Measurements from ENCODE around the gene BCS1L.
A peak's percentile ranks its signal among the peaks of the same experiment; 100 is the strongest.
"Not testable (repeated sequence)": the region's sequence is repeated elsewhere in the genome, so short reads cannot be mapped to it uniquely, and the experiment has no call there.

The BCS1L gene

DNA sequence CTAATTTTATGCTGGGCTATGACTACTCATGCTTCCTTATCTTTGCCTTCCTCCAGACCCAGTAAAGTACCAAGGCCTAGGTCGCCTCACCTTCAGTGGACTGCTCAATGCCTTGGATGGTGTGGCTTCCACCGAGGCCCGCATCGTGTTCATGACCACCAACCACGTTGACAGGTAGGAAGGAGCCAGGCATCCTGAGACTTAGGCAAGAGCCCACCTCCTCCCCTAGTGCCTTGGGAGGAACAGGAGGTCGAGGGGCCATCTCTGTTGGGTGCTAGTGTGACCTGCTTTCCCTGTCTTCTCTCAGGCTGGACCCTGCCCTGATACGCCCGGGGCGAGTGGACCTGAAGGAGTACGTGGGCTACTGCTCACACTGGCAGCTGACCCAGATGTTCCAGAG, 3.3 kb downstream of the BCS1L start:
- DNase-seq: no peak

DNA sequence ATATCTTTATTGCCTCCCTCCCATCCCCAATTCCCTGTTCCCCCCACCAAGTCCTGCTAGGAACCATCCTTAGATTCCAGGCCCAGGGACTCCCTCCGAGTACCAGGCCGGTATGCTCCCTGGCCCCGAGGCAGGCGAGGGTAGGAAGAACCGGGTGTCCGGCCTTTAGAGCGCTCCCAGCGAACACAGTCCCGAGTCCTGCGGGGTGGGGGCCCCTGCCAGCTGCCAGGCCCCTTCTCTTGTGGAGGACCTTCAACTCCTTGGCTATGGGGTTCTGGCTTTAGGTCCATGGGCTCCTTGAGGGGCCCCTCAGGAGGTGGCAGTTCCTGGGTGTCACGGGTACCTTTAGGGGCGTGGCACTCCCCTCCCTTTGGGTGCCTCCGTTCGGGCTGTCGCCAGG, 4.4 kb downstream of the BCS1L start:
- DNase-seq: no peak

DNA sequence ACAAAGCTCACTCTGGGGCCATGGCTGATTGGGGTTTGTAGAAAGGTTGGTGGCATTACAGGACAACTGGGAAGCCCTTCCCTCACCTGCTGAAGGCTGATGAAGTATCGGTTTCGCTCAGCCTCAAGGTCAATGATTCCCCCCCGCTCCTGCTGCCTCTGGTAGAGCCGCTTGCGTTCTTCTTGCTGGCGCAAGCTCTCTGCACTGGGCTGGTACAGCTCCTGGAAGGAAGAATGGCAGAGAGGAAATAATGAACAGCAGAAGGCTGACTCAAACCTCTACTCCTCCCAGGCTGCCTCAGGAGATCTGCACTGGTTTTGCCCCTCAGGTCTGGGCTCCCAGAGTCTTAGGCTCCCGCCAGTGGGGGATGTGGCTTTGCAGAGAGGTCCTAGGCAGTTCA, 5.2 kb downstream of the BCS1L start:
- no peak for DNase-seq

DNA sequence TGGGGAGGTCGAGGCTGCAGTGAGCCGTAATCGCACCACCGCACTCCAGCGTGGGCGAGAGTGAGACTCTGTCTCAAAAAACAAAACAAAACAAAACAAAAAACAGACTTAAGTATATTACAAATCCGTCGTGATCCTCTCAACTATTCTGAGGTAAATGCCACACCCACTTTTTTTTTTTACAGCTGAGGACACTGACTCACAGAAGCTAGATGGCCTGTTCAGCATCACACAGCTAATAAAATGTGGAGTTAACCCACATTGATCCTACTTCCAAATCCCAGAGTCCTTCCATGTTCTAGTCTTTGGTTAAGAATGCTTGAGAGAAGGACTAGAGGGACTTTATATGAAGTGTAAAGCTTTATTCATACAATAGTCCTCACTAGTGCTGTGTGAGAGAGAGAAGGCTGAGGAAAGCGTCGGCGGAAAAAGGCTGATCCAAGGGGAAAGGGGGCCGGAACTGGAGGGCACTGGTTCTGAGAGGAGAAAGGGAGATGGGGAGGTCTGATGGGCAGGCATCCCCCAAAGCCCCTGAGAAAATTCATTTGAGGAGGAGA, 11.7 kb downstream of the BCS1L start:
- no peak for DNase-seq

DNA sequence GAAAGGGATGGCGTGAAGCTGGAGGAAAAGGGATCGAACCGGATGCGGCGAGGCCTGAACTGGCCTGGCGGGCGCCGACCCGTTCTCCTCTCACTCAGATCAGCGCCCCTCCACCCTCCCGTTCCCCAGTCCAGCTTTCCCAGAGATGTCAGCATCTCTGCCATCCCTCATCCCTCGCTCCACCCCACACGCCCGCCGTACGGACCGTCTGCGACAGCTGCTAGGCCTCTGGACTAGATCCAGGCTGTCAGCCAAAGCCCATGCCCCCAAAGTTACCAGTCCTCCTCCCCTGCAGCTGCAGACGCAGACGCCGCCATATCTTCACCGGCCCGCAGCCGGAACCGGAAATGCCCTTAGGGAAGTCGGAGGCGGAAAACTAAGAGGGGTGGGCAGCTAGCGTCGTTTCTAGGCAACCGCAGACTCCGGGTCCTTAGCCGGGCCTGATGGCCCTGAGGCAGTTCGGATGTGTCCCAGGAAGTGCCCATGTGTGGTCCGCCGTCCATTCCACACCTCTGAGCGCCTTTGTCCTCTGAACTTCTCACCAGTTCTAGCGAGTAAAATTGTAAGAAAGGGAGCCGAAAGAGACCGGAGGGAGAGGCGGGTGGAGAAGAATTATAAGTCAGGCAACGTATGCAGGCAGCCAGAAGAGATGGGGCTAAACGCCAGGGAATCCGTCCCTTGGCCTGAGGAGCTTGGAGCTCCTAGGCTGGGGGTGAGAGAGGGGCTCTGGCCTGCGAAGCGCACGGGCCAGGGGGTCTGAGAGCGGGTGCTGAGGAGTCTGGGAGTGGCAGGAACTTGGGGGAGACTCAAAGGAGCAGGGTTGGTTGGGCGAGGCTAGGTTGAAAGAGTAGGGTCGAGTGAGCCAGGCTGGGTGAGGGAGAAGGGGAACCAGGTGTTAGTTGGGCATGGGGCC, 12.4 kb downstream of the BCS1L start, which contains the start of the genes RNF25 and STK36:
TSS of gene RNF25 (minus strand) at position 349 of the 913 bp plus-strand sequence. CDS start at position 317, 32 bp downstream.
TSS of gene STK36 (plus strand) at position 433 of the 913 bp plus-strand sequence. CDS start 744 bp downstream, outside the sequence.
- peak; percentile 79 for DNase-seq

DNA sequence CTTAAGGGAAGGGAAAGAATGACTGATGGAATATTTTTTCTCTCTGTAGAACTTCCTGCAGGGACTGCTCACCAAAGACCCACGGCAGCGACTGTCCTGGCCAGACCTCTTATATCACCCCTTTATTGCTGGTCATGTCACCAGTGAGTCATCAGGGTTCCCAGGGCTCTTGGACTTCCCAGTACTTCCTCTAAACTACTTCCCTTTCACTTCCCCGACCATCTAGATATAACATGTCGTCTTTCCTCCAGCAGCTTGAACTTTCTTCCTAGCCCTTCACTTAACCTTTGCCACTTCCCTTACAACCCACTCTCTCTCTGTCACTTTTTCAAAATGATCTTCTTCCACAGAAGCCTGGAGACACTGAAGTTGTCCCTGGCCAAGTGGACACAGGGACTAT, 19.6 kb downstream of the BCS1L start:
- no peak for DNase-seq

DNA sequence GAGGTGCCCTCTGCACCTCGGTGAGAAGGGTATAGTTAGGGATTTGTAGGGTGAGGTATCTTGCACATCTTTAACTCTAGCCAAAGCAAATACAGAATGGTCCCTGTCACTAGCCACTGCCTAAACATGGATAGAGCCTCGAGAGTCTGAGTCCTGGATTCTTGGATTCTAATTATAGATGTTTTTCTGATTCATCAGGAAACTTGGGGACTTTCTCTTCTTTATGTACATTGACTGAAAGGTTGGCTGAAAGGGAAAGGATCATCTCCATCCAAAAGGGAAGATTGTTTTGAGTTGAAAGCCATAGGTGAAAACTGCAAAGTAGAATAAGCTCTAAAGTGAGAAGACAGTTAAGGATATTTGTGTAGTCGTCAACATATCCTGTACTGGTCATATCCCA, 20.6 kb downstream of the BCS1L start:
- no peak for DNase-seq

DNA sequence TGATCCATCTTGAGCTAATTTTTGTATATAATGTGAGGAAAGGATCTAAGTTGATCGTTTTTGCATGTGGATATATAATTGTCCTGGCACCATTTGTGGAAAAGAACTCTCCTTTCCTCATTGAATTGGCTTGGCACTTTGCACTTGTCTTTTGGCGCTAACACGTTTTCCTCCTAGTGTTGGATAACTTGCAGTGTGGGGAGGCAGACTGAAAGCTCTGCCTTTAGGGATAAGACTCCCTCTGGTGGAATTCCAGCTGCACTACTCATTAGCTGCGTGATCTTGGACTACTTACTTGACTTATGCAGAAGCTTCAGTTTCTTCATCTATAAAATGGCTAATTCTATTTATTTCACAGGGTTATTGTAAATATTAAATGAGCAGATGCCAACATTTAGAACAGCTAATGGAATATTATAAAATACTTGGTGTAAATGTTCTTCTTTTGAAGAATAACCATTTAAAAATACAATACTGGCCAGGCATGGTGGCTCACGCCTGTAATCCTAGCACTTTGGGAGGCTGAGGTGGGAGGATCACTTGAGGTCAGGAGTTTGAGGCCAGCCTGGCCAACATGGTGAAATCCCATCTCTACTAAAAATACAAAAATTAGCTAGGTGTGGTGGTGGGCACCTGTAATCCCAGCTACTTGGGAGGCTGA, 28.0 kb downstream of the BCS1L start:
- DNase-seq: not testable (repeated sequence)

DNA sequence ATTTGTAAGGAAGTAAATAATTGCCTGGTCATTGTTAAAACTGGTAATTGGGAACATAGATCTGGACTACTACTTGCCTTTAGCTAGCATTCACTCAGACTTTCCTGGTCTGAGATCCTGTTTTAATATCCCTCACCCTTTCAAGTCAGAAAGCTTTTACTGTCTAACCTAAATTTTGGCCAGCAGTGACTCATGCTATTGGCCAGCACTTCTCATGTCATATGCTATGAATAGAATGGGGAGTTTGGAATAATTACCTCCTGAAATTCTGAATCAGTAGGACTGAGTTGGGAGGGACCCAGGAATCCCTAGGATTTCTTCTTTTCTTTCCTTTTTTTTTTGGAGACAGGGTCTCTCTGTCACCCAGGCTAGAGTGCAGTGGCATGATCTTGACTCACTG, 31.8 kb downstream of the BCS1L start:
- no peak for DNase-seq

DNA sequence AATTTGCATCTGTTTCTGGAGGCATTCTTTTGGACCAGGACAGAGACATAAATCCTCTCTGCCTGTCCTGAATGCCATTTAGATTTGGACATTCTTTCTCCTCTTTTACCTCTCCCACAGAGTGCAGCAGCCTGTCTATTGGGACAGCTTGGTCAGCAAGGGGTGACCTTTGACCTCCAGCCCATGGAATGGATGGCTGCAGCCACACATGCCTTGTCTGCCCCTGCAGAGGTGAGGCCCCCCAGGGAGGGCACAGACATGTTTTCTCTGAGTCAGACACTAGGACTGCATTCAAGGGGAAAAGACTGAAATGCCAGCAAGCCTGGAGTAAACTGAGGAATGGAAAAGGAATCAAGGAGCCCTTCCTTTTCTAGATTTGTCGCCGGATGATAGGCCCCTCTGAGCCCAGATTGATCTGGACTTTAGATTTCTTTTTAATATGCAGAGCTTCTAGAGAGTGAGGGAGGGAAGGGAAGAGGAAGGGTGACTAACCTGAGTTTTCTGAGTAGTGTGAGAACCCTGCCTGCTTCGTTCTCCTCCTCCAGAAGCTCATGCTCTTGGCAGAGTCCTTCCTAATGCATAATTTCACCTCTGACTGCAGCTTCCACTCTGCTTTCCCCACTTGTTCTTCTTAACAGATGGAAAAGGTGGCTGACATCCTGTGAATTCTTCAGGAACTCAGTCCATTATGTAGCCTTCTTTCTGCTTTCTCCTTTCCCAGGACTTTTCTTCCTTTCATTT, 35.1 kb downstream of the BCS1L start:
- no peak for DNase-seq

DNA sequence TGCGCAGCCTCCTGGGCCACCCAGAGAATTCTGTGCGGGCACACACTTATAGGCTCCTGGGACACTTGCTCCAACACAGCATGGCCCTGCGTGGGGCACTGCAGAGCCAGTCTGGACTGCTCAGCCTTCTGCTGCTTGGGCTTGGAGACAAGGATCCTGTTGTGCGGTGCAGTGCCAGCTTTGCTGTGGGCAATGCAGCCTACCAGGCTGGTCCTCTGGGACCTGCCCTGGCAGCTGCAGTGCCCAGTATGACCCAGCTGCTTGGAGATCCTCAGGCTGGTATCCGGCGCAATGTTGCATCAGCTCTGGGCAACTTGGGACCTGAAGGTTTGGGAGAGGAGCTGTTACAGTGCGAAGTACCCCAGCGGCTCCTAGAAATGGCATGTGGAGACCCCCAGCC, 39.4 kb downstream of the BCS1L start:
- no peak for DNase-seq

DNA sequence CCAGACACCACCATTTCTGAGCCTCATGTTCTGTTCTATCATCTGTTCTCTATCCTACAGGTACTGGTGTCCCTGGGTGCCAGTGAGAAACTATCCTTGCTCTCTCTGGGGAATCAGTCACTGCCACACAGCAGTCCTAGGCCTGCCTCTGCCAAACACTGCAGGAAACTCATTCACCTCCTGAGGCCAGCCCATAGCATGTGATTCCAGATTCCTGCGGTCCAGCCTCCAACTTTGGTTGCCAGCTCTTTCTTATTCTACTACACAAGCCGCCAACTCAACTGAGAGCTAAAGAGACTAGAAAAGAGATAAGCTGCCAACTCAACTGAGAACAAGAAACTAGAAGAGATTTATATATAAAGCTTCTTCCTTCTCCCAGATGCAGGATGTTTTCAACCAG, 42.3 kb downstream of the BCS1L start:
- no peak for DNase-seq

DNA sequence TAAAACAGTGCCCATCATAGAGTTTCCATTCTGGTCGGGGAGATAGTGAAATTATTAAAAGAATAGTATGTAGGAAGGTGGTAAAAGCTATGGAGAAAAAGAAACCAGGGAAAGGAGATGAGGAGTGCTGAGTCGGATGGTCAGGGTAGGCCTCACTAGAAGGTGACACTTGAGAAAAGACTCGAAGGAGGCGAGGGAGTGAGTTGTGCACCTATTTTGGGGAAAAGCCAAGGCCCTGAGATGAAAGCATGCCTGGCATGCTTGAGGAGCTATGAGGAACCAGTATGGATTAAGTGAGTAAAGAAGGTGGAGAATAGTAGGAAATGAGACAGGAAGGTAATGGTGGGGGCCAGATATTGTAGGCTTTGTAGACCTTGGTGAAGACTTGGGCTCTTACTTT, 43.9 kb downstream of the BCS1L start:
- no peak for DNase-seq

DNA sequence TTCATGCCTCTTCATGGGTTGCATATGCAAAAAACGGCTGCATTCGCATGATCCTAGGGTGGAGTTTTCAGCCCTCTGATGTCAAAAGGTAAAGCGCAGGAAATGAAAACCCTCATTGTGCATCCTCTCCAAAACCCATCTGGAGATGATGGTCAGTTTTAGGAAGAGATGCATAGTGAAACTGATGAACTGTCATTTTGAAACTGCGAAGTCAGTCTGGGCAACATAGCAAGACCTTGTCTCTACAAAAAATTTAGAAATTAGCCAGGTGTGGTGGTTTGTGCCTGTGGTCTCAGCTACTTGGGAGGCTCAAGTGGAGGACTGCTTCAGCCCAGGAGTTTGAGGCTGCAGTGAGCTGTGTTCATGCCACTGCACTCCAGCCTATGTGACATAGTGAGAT, 48.6 kb downstream of the BCS1L start:
- DNase-seq: no peak

DNA sequence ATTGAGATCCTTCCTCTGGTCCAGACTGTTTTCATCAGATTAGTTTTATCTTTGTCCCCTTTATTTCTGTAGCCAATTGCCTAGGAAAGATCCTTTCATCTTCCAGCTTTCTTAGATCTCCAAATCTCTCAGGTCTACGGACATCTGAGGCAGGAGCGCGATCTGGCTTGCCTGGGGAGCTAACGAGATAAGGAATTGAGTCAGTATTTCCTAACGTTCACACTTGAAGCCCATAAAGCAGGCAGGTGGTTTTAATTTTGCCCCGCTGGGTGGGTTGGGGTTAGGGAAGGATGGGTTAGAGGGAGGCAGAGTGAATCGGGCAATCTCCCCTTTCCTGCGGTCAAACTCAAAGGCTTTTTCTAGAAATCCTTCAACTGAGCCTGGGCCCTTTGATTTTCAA, 50.4 kb downstream of the BCS1L start:
- DNase-seq: no peak

DNA sequence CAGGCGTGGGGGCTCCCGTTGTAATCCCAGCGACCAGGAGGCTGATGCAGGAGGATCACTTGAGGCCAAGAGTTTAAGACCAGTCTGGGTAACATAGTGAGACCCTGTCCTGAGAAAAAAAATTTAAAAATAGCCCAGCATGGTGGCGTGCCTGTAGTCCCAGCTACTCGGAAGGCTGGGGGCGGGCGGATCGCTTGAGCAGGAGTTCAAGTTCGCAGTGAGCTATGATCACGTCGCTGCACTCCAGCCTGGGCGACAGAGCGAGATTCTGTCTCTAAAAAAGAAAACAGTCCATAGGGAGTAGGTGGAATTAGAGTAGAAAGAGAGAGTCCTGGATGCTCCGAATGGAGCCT, 50.8 kb downstream of the BCS1L start:
- DNase-seq: no peak

DNA sequence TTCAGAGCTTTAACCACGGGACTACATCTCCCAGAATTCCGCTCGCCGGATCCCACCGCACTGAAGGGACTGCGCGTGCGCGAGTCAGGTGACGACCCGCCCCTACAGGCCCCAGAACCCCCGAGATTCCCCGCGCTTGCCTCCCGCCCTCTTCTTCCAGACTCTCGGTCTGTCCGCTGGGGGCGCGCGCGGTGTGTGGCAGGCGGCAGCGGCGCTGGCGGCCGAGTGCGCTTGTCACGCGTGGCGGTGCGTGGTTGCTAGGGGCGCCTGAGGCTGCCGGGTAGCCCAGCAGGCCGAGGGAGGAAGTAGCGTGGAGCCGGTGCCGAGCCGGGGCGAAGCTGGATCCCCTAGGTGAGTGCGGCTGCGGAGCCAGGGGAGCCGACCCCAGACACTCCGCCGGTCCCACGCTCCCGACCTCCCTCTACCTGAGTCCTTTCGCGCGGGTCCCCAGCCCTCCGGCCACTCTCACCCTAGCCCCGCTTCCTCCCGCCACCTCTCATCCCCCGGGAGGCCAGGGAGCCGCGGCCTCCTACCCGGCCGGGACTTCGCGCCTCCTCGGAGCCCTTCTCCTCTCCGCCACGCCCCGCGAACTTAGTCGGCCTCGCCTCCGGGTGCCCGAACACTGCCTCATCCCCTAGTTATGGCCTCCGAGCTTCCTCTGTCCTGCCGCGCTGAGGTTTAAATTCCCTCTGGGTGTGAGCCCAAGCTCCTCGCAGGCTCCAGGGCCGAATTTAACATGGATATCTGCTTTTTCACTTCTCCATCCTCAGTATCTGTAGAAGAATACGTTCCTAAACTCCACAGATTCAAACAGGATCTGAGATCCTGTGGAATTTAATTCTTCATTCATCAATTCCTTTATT, 51.4 kb downstream of the BCS1L start, which contains the start of gene TTLL4:
TSS of gene TTLL4 (plus strand) at position 149 of the 863 bp plus-strand sequence. CDS start 26,842 bp downstream, outside the sequence.
- DNase-seq: peak; percentile 97

DNA sequence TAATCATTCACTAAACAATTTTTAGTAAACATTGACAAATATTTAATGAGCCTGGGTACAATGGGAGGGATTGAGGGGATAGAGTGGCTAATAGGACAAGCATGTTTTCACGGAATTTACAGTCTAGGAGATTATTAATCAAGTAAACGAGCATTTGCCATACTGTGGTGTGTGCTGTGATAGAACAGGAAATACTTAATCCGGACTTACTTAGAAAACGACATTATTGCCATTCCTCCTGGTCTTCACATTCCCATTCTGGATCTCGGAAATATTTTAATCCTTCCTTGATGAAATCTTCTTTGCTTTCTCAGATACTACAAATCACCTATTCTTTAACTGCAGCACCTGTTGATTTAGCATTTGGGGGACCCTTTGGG, 52.1 kb downstream of the BCS1L start:
- DNase-seq: no peak
